ENCODE data around the gene TFPI. TPM values are rescaled to one million over a fixed set of nuclear protein-coding genes. Genes with fewer than 3 reads are reported as not detected.

Gene TFPI
- total RNA-seq, 4 donors from 2014 or later, result 75.1 to 110 (median 92.2) TPM

DNA sequence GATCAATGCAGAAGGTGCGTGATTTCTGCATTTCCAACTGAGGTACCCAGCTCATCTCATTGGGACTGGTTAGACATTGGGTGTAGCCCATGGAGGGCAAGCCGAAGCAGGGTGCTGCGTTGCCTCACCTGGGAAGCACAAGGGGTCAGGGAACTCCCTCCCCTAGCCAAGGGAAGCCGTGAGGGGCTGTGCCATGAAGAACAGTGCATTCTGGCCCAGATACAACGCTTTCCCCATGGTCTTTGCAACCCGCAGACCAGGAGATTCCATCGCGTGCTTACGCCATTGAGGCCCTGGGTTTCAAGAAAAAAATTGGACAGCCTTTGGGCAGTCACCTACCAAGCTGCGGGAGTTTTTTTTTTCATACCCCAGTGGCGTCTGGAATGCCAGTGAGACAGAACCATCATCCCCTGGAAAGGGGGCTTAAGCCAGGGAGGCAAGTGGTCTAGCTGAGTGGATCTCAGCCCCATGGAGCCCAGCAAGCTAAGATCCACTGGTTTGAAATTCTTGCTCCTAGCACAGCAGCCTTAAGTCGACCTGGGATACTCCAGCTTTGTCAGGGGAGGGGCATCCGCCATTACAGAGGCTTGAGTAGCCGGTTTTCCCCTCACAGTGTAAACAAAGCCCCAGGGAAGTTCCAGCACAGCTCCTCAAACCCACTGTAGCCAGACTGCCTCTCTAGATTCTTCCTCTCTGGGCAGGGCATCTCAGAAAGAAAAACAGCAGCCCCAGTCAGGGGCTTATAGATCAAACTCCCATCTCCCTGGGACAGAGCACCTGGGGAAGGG, 21.7 kb downstream of the TFPI start:
- Histone ChIP-seq H3K4me3 (no peak overlapping the region), H3K27ac (no peak overlapping the region), H3K27me3 (no peaks in the 10 kb centered on the region), H3K9me3 (peaks cover 0 to 13% (median 0%) of the 10 kb centered on the region in 4 donors), H3K36me3 (peaks cover 0 to 9% (median 0%) of the 10 kb centered on the region in 3 donors), H3K4me1 (no peaks in the 10 kb centered on the region)
- 87 to 97% methylated on average over 12 to 14 of the region's 14 CpGs for WGBS, 2 donors
- TF ChIP-seq EP300 (IDR thresholded peaks at IDR 0.05), result no peak
- TF ChIP-seq, protein P1, sequence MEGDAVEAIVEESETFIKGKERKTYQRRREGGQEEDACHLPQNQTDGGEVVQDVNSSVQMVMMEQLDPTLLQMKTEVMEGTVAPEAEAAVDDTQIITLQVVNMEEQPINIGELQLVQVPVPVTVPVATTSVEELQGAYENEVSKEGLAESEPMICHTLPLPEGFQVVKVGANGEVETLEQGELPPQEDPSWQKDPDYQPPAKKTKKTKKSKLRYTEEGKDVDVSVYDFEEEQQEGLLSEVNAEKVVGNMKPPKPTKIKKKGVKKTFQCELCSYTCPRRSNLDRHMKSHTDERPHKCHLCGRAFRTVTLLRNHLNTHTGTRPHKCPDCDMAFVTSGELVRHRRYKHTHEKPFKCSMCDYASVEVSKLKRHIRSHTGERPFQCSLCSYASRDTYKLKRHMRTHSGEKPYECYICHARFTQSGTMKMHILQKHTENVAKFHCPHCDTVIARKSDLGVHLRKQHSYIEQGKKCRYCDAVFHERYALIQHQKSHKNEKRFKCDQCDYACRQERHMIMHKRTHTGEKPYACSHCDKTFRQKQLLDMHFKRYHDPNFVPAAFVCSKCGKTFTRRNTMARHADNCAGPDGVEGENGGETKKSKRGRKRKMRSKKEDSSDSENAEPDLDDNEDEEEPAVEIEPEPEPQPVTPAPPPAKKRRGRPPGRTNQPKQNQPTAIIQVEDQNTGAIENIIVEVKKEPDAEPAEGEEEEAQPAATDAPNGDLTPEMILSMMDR (IDR thresholded peaks at IDR 0.05), result no peak
- TF ChIP-seq POLR2A (IDR thresholded peaks at IDR 0.05), result no peak
- DNase-seq (ENCODE audit: low spot score in 2 of 2), result no peak

GRCh38 chr2:187529977-187530721, 24.1 kb downstream of the TFPI start:
- WGBS, 2 donors, result 90 to 91% methylated on average over 7 of the region's 7 CpGs
- DNase-seq (ENCODE audit: low spot score in 2 of 2), result no peak
- no peak overlapping the region for H3K27ac ChIP-seq
- H3K4me3 ChIP-seq, result no peak overlapping the region
- H3K9me3 ChIP-seq, result peaks cover 0 to 8% (median 0%) of the 10 kb centered on the region in 4 donors
- H3K36me3 ChIP-seq, result peaks cover 0 to 9% (median 0%) of the 10 kb centered on the region in 3 donors
- TF ChIP-seq POLR2A (IDR thresholded peaks at IDR 0.05) (no peak), EP300 (IDR thresholded peaks at IDR 0.05) (no peak)
- TF ChIP-seq, protein P1 (IDR thresholded peaks at IDR 0.05), result no peak
- H3K27me3 ChIP-seq, result no peaks in the 10 kb centered on the region
- H3K4me1 ChIP-seq, result peaks cover 0 to 15% (median 0%) of the 10 kb centered on the region in 4 donors

DNA sequence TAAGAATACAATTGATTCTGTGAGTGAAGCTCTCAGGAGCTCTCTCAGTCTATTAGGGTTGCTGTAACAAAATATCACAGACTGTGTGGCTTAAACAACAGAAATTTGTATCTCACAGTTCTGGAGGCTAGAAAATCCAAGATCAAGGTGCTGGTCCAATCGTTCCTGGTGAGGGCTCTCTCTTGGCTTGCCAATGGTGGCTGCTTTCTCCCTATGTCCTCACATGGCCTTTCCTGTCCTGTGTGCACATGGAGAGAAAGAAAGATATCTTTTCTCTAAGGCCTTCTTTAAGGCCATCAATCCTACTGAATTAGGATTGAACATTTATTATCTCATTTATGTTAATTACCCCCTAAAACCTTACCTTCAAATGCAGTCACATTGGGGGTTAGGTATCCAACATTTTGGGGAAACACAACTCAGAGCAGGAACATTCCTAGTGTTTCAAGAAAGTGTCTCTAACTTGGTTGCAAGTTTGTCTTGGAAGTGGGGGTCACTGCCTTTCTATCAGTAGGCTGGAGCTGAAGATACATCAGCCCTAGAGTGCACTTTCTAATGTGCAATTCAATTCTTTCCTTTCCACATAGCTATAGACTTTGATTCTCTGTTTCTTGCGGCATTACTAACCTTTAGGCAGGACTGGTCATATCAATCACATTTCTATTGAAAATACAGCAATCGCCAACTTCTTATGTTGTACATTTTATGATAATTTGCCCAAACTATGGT, 24.8 kb downstream of the TFPI start:
- H3K27me3 ChIP-seq, result no peaks in the 10 kb centered on the region
- H3K27ac ChIP-seq, result no peak overlapping the region
- peaks cover 0 to 15% (median 0%) of the 10 kb centered on the region in 4 donors for H3K4me1 ChIP-seq
- no peak overlapping the region for H3K4me3 ChIP-seq
- WGBS, 2 donors, result 92 to 95% methylated on average over 3 of the region's 3 CpGs
- TF ChIP-seq POLR2A (IDR thresholded peaks at IDR 0.05) (no peak), EP300 (IDR thresholded peaks at IDR 0.05) (no peak)
- TF ChIP-seq, protein P1 (IDR thresholded peaks at IDR 0.05), result no peak
- H3K36me3 ChIP-seq, result peaks cover 0 to 9% (median 0%) of the 10 kb centered on the region in 3 donors
- no peak for DNase-seq (ENCODE audit: low spot score in 2 of 2)
- peaks cover 0 to under 1% (median 0%) of the 10 kb centered on the region in 4 donors for H3K9me3 ChIP-seq

- TF ChIP-seq, protein P1 (IDR thresholded peaks at IDR 0.05), result no peak
- no peak for TF ChIP-seq EP300 (IDR thresholded peaks at IDR 0.05)
- no peak for TF ChIP-seq POLR2A (IDR thresholded peaks at IDR 0.05)
- no peaks in the 10 kb centered on the region for H3K9me3 ChIP-seq
- peaks cover 0 to 15% (median 0%) of the 10 kb centered on the region in 4 donors for H3K4me1 ChIP-seq
- no peak overlapping the region for H3K4me3 ChIP-seq
- H3K36me3 ChIP-seq, result peaks cover 0 to 5% (median 0%) of the 10 kb centered on the region in 3 donors
- no peak overlapping the region for H3K27ac ChIP-seq
- DNase-seq (ENCODE audit: low spot score in 2 of 2), result no peak
- 40 to 64% methylated on average over 1 of the region's 1 CpG for WGBS, 2 donors
- no peaks in the 10 kb centered on the region for H3K27me3 ChIP-seq
Observed at GRCh38 chr2:187528042-187528441, 26.2 kb downstream of the TFPI start.

Measured in tibial nerve (tissue), 4 donors.